ENCODE data around the gene ALDH1B1. TPM values are rescaled to one million over a fixed set of nuclear protein-coding genes. Genes with fewer than 3 reads are reported as not detected.
A peak's percentile ranks its signal among the peaks of the same experiment; 100 is the strongest.
"Not testable (repeated sequence)": the region's sequence is repeated elsewhere in the genome, so short reads cannot be mapped to it uniquely, and the experiment has no call there.

ALDH1B1 gene
- polyA plus RNA-seq, 1 donor, result 20.2 TPM

GRCh38 chr9:38360839-38361472, 31.5 kb upstream of the ALDH1B1 start:
- no peak for DNase-seq (ENCODE audit: low read depth)

GRCh38 chr9:38361473-38361850, 31.0 kb upstream of the ALDH1B1 start:
- DNase-seq (ENCODE audit: low read depth), result no peak

GRCh38 chr9:38362852-38363588, 29.5 kb upstream of the ALDH1B1 start:
- DNase-seq (ENCODE audit: low read depth), result peak; percentile 70

GRCh38 chr9:38363589-38363925, 28.9 kb upstream of the ALDH1B1 start:
- DNase-seq (ENCODE audit: low read depth), result no peak

- DNase-seq (ENCODE audit: low read depth), result no peak
These were observed 24.6 kb upstream of the ALDH1B1 start for GRCh38 chr9:38367898-38368297.

GRCh38 chr9:38368731-38369130, 23.8 kb upstream of the ALDH1B1 start:
- DNase-seq (ENCODE audit: low read depth), result no peak

GRCh38 chr9:38370176-38370575, 22.3 kb upstream of the ALDH1B1 start:
- no peak for DNase-seq (ENCODE audit: low read depth)

GRCh38 chr9:38371495-38371894, 21.0 kb upstream of the ALDH1B1 start:
- DNase-seq (ENCODE audit: low read depth), result no peak

- no peak for DNase-seq (ENCODE audit: low read depth)
These were observed 19.5 kb upstream of the ALDH1B1 start for GRCh38 chr9:38372762-38373619.

- no peak for DNase-seq (ENCODE audit: low read depth)
These were observed 18.8 kb upstream of the ALDH1B1 start for GRCh38 chr9:38373679-38374078.

GRCh38 chr9:38374847-38375571, 17.5 kb upstream of the ALDH1B1 start:
- DNase-seq (ENCODE audit: low read depth), result no peak

- DNase-seq (ENCODE audit: low read depth), result no peak
These were observed 16.9 kb upstream of the ALDH1B1 start for GRCh38 chr9:38375572-38375963.

- DNase-seq (ENCODE audit: low read depth), result no peak
These were observed 16.4 kb upstream of the ALDH1B1 start for GRCh38 chr9:38376021-38376670.

- DNase-seq (ENCODE audit: low read depth), result not testable (repeated sequence)
These were observed 15.0 kb upstream of the ALDH1B1 start for GRCh38 chr9:38377336-38378083.

- no peak for DNase-seq (ENCODE audit: low read depth)
These were observed 12.2 kb upstream of the ALDH1B1 start for GRCh38 chr9:38380230-38380871.

- DNase-seq (ENCODE audit: low read depth), result no peak
These were observed 11.5 kb upstream of the ALDH1B1 start for GRCh38 chr9:38380872-38381534.

- DNase-seq (ENCODE audit: low read depth), result no peak
These were observed 10.4 kb upstream of the ALDH1B1 start for GRCh38 chr9:38382141-38382540.

- no peak for DNase-seq (ENCODE audit: low read depth)
These were observed 7.3 kb upstream of the ALDH1B1 start for GRCh38 chr9:38384990-38385848.

GRCh38 chr9:38385896-38386295, 6.6 kb upstream of the ALDH1B1 start:
- DNase-seq (ENCODE audit: low read depth), result no peak
